Lower leg skin (tissue), 4 donors: ENCODE results near the gene MKRN2OS. TPM values are rescaled to one million over a fixed set of nuclear protein-coding genes. Genes with fewer than 3 reads are reported as not detected.

Experiments
- DNase-seq, 2 donors: peaks; one replicate each; pipeline ENCODE4 v3.0.0-alpha.2; 2019; ENCODE audit warnings: low spot score in 2 of 2
- H3K4me3 ChIP-seq: fragments of 200-600 bp; sonication (generic); 2 replicates; pipeline ENCODE4 v1.5.1; 2017; ENCODE audit warnings: mild to moderate bottlenecking, low read depth; ENCODE audit not compliant: poor library complexity, severe bottlenecking
- CTCF ChIP-seq, 3 donors: fragments of 450-650 bp; IDR thresholded peaks; one replicate each; pipeline ENCODE4 v1.5.1; 2016; ENCODE audit warnings: antibody characterized with exemption in 3 of 3, mild to moderate bottlenecking in 3 of 3, moderate library complexity in 2 of 3
- POLR2A ChIP-seq, 2 donors: fragments of 450-650 bp; IDR thresholded peaks; one replicate each; pipeline ENCODE4 v1.6.1; 2016 to 2017; ENCODE audit warnings: antibody characterized with exemption in 2 of 2, mild to moderate bottlenecking in 1 of 2, moderate library complexity in 1 of 2
- WGBS, 2 donors: methylation state at CpG; one replicate each; pipeline ENCODE4 v1.1.5; 2018; 5-methylcytosine and 5-hydroxymethylcytosine counted together
- intact Hi-C: fragments of 100-400 bp; cut with DNase I; formaldehyde crosslinking; loops from one replicate; pipeline ENCODE4 v1.15.0; 2023; ENCODE audit warnings: low total_unique reads
- total RNA-seq, 4 donors: library from RNA; depleted of rRNA; stranded (reverse); fragments of >200 nt; gene quantifications; one replicate each; pipeline ENCODE4 v1.1.0, GENCODE V29; 2016

The MKRN2OS gene
- total RNA-seq, result 1 to 10 TPM; 1.8 to 4.3 (median 3.2) TPM

GRCh38 chr3:12545473-12545791 lies at the start of gene MKRN2OS:
MKRN2OS (minus strand) TSS chr3:12545499; CDS start chr3:12545464, 35 bp downstream.
- intact Hi-C loops, result no loop called here
- DNase-seq, result peak in 1 of 2 donors; percentile 31
- H3K4me3 ChIP-seq, result no peak within 1 kb of the TSS
- TF ChIP-seq POLR2A (IDR thresholded peaks at IDR 0.05) (no peak), CTCF (IDR thresholded peaks at IDR 0.05) (no peak)
- 31 to 63% methylated on average over 4 of the region's 4 CpGs for WGBS, 2 donors

- no peak for TF ChIP-seq CTCF (IDR thresholded peaks at IDR 0.05)
- intact Hi-C loops, result no loop called here
- H3K4me3 ChIP-seq, result no peak overlapping the region
- no peak for DNase-seq
- 78% methylated on average over 3 of the region's 3 CpGs for WGBS, 2 donors
Observed at GRCh38 chr3:12593473-12593872, 48.2 kb upstream of the MKRN2OS start.

GRCh38 chr3:12591997-12592715 lies 46.9 kb upstream of the MKRN2OS start:
- intact Hi-C loops, result no loop called here
- TF ChIP-seq CTCF (IDR thresholded peaks at IDR 0.05), result no peak
- TF ChIP-seq POLR2A (IDR thresholded peaks at IDR 0.05), result no peak
- H3K4me3 ChIP-seq, result no peak overlapping the region
- 91% methylated on average over 4 of the region's 4 CpGs for WGBS, 2 donors
- DNase-seq, result no peak

GRCh38 chr3:12591456-12591855 lies 46.2 kb upstream of the MKRN2OS start:
- intact Hi-C loops, result no loop called here
- DNase-seq, result no peak
- WGBS, 2 donors, result 98% methylated on average over 6 of the region's 6 CpGs
- TF ChIP-seq POLR2A (IDR thresholded peaks at IDR 0.05), result no peak
- no peak for TF ChIP-seq CTCF (IDR thresholded peaks at IDR 0.05)
- H3K4me3 ChIP-seq, result no peak overlapping the region

GRCh38 chr3:12590096-12590495 lies 44.8 kb upstream of the MKRN2OS start:
- no peak overlapping the region for H3K4me3 ChIP-seq
- WGBS, 2 donors, result 94 to 95% methylated on average over 4 of the region's 4 CpGs
- DNase-seq, result no peak
- TF ChIP-seq CTCF (IDR thresholded peaks at IDR 0.05) (no peak), POLR2A (IDR thresholded peaks at IDR 0.05) (no peak)
- intact Hi-C loops, result no loop called here
